H1 (cell line): ENCODE results near the gene XPO6. TPM values are rescaled to one million over a fixed set of nuclear protein-coding genes. Genes with fewer than 3 reads are reported as not detected.

Experiments
- CTCF ChIA-PET: fragments of 300-600 bp; sonication (Branson Sonifier 250); formaldehyde crosslinking; loops from one replicate; lab custom pipeline; 2021; ENCODE audit not compliant: partially characterized antibody; lab: Charles Lee
- POLR2A ChIA-PET: fragments of 300-600 bp; sonication (Branson Sonifier 250); formaldehyde crosslinking; loops from one replicate; lab custom pipeline; 2021; ENCODE audit warnings: inconsistent platforms; ENCODE audit not compliant: partially characterized antibody; lab: Charles Lee
- DNase-seq, 2 experiments: peaks; one replicate each; pipeline versions ENCODE4 v3.0.0 to v3.0.0-alpha.2; 2010 to 2022; ENCODE audit warnings: low spot score in 2 of 2, low read depth in 1 of 2, mixed read lengths in 1 of 2
- FAIRE-seq: peaks from 2 replicates; lab custom pipeline; 2011; peaks lifted over from hg19 to GRCh38; lab: Jason Lieb, UNC
- H2AFZ ChIP-seq: 2 replicates; pipeline ENCODE4 v1.8.1; 2012; ENCODE audit warnings: low read length, inconsistent platforms
- H2AK5ac ChIP-seq: 2 replicates; pipeline ENCODE4 v1.6.1; 2013; ENCODE audit warnings: low read depth, low read length
- H2BK120ac ChIP-seq: replicated peaks from 2 replicates; pipeline ENCODE3; 2013; ENCODE audit warnings: low read depth, low read length, inconsistent platforms
- H2BK12ac ChIP-seq: 2 replicates; pipeline ENCODE4 v1.6.1; 2013; ENCODE audit warnings: low read depth, low read length
- H2BK15ac ChIP-seq: 2 replicates; pipeline ENCODE4 v1.6.1; 2013; ENCODE audit warnings: low read length
- H2BK20ac ChIP-seq: 2 replicates; pipeline ENCODE4 v1.6.1; 2013; ENCODE audit warnings: low read length
- H2BK5ac ChIP-seq: 2 replicates; pipeline ENCODE4 v1.6.1; 2013; ENCODE audit warnings: low read depth, low read length
- H3K14ac ChIP-seq: 2 replicates; pipeline ENCODE4 v1.6.1; 2013; ENCODE audit warnings: inconsistent platforms; ENCODE audit not compliant: insufficient read length
- H3K18ac ChIP-seq: 2 replicates; pipeline ENCODE4 v1.6.1; 2013; ENCODE audit warnings: low read length; ENCODE audit errors: extremely low read depth
- H3K23ac ChIP-seq: 2 replicates; pipeline ENCODE4 v1.6.1; 2013; ENCODE audit warnings: inconsistent platforms; ENCODE audit not compliant: insufficient read length
- H3K23me2 ChIP-seq: 2 replicates; pipeline ENCODE4 v1.6.1; 2013; ENCODE audit warnings: low read depth, low read length
- H3K27ac ChIP-seq: 2 replicates; pipeline ENCODE4 v1.6.1; 2011; ENCODE audit warnings: low read depth, low read length, inconsistent platforms
- H3K27me3 ChIP-seq, 4 experiments: replicated peaks in 1 of 4; 1 replicate in 1 of 4; 2 replicates in 3 of 4; pipeline versions ENCODE4 v1.6.1 to v1.8.1; 2011 to 2013; ENCODE audit warnings: low read length in 3 of 4, mild to moderate bottlenecking in 3 of 4, inconsistent platforms in 2 of 4, mixed read lengths in 2 of 4, moderate library complexity in 1 of 4; ENCODE audit not compliant: control insufficient read depth in 3 of 4, insufficient read depth in 3 of 4; ENCODE audit errors: extremely low read depth in 1 of 4
- H3K36me3 ChIP-seq, 4 experiments: 2 replicates each; pipeline versions ENCODE4 v1.6.1 to v1.8.1; 2011 to 2013; ENCODE audit warnings: mild to moderate bottlenecking in 4 of 4, low read length in 3 of 4, moderate library complexity in 2 of 4, control low read depth in 1 of 4, inconsistent platforms in 1 of 4; ENCODE audit not compliant: insufficient read depth in 4 of 4, control insufficient read depth in 2 of 4
- H3K4ac ChIP-seq: replicated peaks from 2 replicates; pipeline ENCODE3; 2013; ENCODE audit warnings: low read length, low read depth, mixed read lengths, inconsistent platforms; ENCODE audit not compliant: insufficient read length
- H3K4me1 ChIP-seq, 4 experiments: replicated peaks in 1 of 4; 1 replicate in 1 of 4; 2 replicates in 3 of 4; pipeline versions ENCODE4 v1.6.1 to v1.8.1; 2011 to 2013; ENCODE audit warnings: low read length in 3 of 4, inconsistent platforms in 2 of 4, mixed read lengths in 1 of 4; ENCODE audit not compliant: insufficient read depth in 4 of 4, control insufficient read depth in 3 of 4
- H3K4me2 ChIP-seq, 2 experiments: 2 replicates each; pipeline versions ENCODE4 v1.6.1 to v1.8.1; 2011 to 2013; ENCODE audit warnings: low read depth in 2 of 2, low read length in 2 of 2, control low read depth in 1 of 2, inconsistent platforms in 1 of 2, mild to moderate bottlenecking in 1 of 2; ENCODE audit not compliant: insufficient read depth in 1 of 2
- H3K4me3 ChIP-seq, 4 experiments: fragments of 200-600, 300-600 bp in 1 of 4; sonication (generic), shearing (Covaris generic), sonication (Bioruptor Twin) in 1 of 4; 2 replicates each; pipeline versions ENCODE4 v1.5.1 to v1.8.1; 2011 to 2016; ENCODE audit warnings: low read length in 4 of 4, low read depth in 3 of 4, control low read depth in 2 of 4, inconsistent platforms in 2 of 4, mild to moderate bottlenecking in 2 of 4, mixed read lengths in 1 of 4, moderate library complexity in 1 of 4; ENCODE audit not compliant: insufficient read depth in 2 of 4; ENCODE audit errors: extremely low read depth in 1 of 4
- H3K56ac ChIP-seq: replicated peaks from 2 replicates; pipeline ENCODE3; 2013; ENCODE audit warnings: low read depth, mild to moderate bottlenecking, mixed read lengths, low read length, inconsistent platforms; ENCODE audit not compliant: insufficient read length
- H3K79me1 ChIP-seq: 2 replicates; pipeline ENCODE4 v1.6.1; 2013; ENCODE audit warnings: low read depth, low read length, control low read depth
- H3K79me2 ChIP-seq, 2 experiments: 2 replicates each; pipeline versions ENCODE4 v1.6.1 to v1.8.1; 2012 to 2013; ENCODE audit warnings: low read length in 2 of 2, mild to moderate bottlenecking in 2 of 2, inconsistent platforms in 1 of 2; ENCODE audit not compliant: insufficient read depth in 2 of 2, control insufficient read depth in 1 of 2
- H3K9ac ChIP-seq, 4 experiments: replicated peaks in 1 of 4; 1 replicate in 1 of 4; 2 replicates in 3 of 4; pipeline versions ENCODE4 v1.6.1 to v1.8.1; 2011 to 2013; ENCODE audit warnings: low read depth in 3 of 4, low read length in 3 of 4, control low read depth in 2 of 4, mild to moderate bottlenecking in 2 of 4, moderate library complexity in 2 of 4, inconsistent platforms in 1 of 4; ENCODE audit errors: extremely low read depth in 1 of 4
- H3K9me3 ChIP-seq, 2 experiments: 2 replicates each; pipeline versions ENCODE4 v1.6.1 to v1.8.1; 2012 to 2013; ENCODE audit warnings: mild to moderate bottlenecking in 2 of 2, moderate library complexity in 2 of 2, control low read depth in 1 of 2, inconsistent platforms in 1 of 2, low read depth in 1 of 2, low read length in 1 of 2, mixed read lengths in 1 of 2; ENCODE audit not compliant: insufficient read depth in 2 of 2
- H4K20me1 ChIP-seq, 2 experiments: replicated peaks in 1 of 2; 2 replicates each; pipeline versions ENCODE3 to v1.8.1; 2011 to 2013; ENCODE audit warnings: inconsistent platforms in 2 of 2, low read length in 2 of 2, mild to moderate bottlenecking in 1 of 2; ENCODE audit not compliant: insufficient read depth in 2 of 2, control insufficient read depth in 1 of 2
- H4K5ac ChIP-seq: 2 replicates; pipeline ENCODE4 v1.6.1; 2013; ENCODE audit warnings: low read length, low read depth, mixed read lengths, inconsistent platforms; ENCODE audit not compliant: insufficient read length
- H4K8ac ChIP-seq: 2 replicates; pipeline ENCODE4 v1.8.0; 2013; ENCODE audit warnings: mild to moderate bottlenecking, moderate library complexity, low read length, inconsistent platforms; ENCODE audit not compliant: insufficient read depth; ENCODE audit errors: extremely low read depth
- H4K91ac ChIP-seq: replicated peaks from 2 replicates; pipeline ENCODE3; 2013; ENCODE audit warnings: low read length, mixed read lengths, inconsistent platforms; ENCODE audit not compliant: insufficient read length
- CHD2 ChIP-seq: IDR thresholded peaks from 2 replicates; pipeline ENCODE4 v1.6.1; 2012; ENCODE audit warnings: low read length, improper control_type of control experiment
- POU5F1 ChIP-seq: IDR thresholded peaks from 2 replicates; pipeline ENCODE4 v1.6.1; 2011; ENCODE audit warnings: low read depth, mild to moderate bottlenecking, low read length, moderate library complexity
- RFX5 ChIP-seq: IDR thresholded peaks from 2 replicates; pipeline ENCODE4 v1.6.1; 2011; ENCODE audit warnings: low read depth, low read length, improper control_type of control experiment, borderline replicate concordance
- SIX5 ChIP-seq: IDR thresholded peaks from 2 replicates; pipeline ENCODE4 v1.6.1; 2011; ENCODE audit warnings: mild to moderate bottlenecking, low read depth, low read length
- TAF7 ChIP-seq: optimal IDR thresholded peaks from 2 replicates; pipeline ENCODE3; 2011; ENCODE audit warnings: low read depth, mild to moderate bottlenecking, inconsistent platforms, low read length, moderate library complexity, borderline replicate concordance
- WGBS, 2 experiments: shearing (Covaris generic) in 1 of 2; methylation state at CpG; one replicate each; pipeline versions ENCODE4 v1.1.6 to v1.1.7; 2013 to 2015; ENCODE audit warnings: low lambda C conversion rate in 2 of 2, mixed read lengths in 2 of 2, inconsistent platforms in 1 of 2, low coverage in 1 of 2, missing lambda C conversion rate in 1 of 2; ENCODE audit not compliant: insufficient replicate concordance in 2 of 2, insufficient coverage in 1 of 2, insufficient read length in 1 of 2; ENCODE audit errors: extremely low coverage in 1 of 2, missing lambda C conversion rate in 1 of 2; 5-methylcytosine and 5-hydroxymethylcytosine counted together
- polyA plus RNA-seq, 7 experiments: library from polyadenylated mRNA; depleted of rRNA in 3 of 7; stranded (reverse) in 5 of 7; unstranded in 2 of 7; fragments of >200 nt in 5 of 7; fragments of 200-250 nt in 2 of 7; gene quantifications; 1 replicate in 5 of 7; 2 replicates in 1 of 7; 4 replicates in 1 of 7; pipeline versions ENCODE4 v1.2.1 to v1.2.3, GENCODE V29; 2011 to 2013; ENCODE audit warnings: missing spikeins in 2 of 7, mixed read lengths in 2 of 7
- total RNA-seq: library from RNA; stranded (reverse); fragmentation: NEBNext Ultra II Directional; extraction: Animal tissue kit (Norgen Biotek cat#: 25700); gene quantifications from 2 replicates; pipeline ENCODE4 v1.2.1, GENCODE V29; 2021

Gene XPO6
- total and polyA plus RNA-seq, 2 of the 8 experiments (the other 6 are each of a cell fraction or from before 2014, with no cell fraction given), result 152 to 254 TPM

GRCh38 chr16:28181515-28181914, 30.2 kb downstream of the XPO6 start:
- no peaks in the 10 kb centered on the region for H3K9me3 ChIP-seq
- no peak for FAIRE-seq
- H2BK15ac ChIP-seq, result no peak overlapping the region
- peaks cover 13 to 87% of the 10 kb centered on the region in 2 experiments for H3K79me2 ChIP-seq
- no peak overlapping the region for H3K4me2 ChIP-seq
- no peak overlapping the region for H2AK5ac ChIP-seq
- H2BK12ac ChIP-seq, result no peak overlapping the region
- 70% methylated on average over 2 of the region's 2 CpGs; no CpG with 5 or more reads in 1 of the 2 experiments for WGBS, 2 experiments
- no peak overlapping the region for H3K18ac ChIP-seq
- no peak overlapping the region for H3K14ac ChIP-seq
- H3K27ac ChIP-seq, result no peak overlapping the region
- no peak overlapping the region for H3K9ac ChIP-seq
- ChIA-PET POLR2A (no interaction called here), CTCF (interaction anchor here (0.7 kb wide), 1 partner anchor 13 kb away, joined by 3 read pairs; no protein-coding TSS in a partner anchor)
- no peak overlapping the region for H2BK20ac ChIP-seq
- no peak overlapping the region for H2BK5ac ChIP-seq
- peaks cover 0 to 9% (median 2%) of the 10 kb centered on the region in 4 experiments; a peak in 2 of 7 replicates for H3K4me1 ChIP-seq
- no peak overlapping the region for H3K4me3 ChIP-seq
- peaks cover 2% of the 10 kb centered on the region; the same call in 1 of the 2 replicates for H3K79me1 ChIP-seq
- H4K20me1 ChIP-seq, result peaks cover 0 to 7% of the 10 kb centered on the region in 2 experiments
- DNase-seq, result no peak
- H3K36me3 ChIP-seq, result peaks cover 0 to 10% (median 2%) of the 10 kb centered on the region in 4 experiments; a peak in 4 of 8 replicates
- H2AFZ ChIP-seq, result no peak overlapping the region
- no peak overlapping the region for H3K56ac ChIP-seq
- H4K91ac ChIP-seq, result no peak overlapping the region
- H3K27me3 ChIP-seq, result no peaks in the 10 kb centered on the region
- H4K8ac ChIP-seq, result no peak overlapping the region
- H3K23ac ChIP-seq, result no peak overlapping the region
- no peak overlapping the region for H2BK120ac ChIP-seq
- no peak overlapping the region for H4K5ac ChIP-seq
- no peaks in the 10 kb centered on the region for H3K23me2 ChIP-seq
- no peak overlapping the region for H3K4ac ChIP-seq
- no peak for TF ChIP-seq CHD2
- TF ChIP-seq TAF7, result no peak
- no peak for TF ChIP-seq SIX5
- no peak for TF ChIP-seq POU5F1
- no peak for TF ChIP-seq RFX5
